Testis (tissue), 3 donors: ENCODE results near the gene ARHGAP1. TPM values are rescaled to one million over a fixed set of nuclear protein-coding genes. Genes with fewer than 3 reads are reported as not detected.

ENCODE experiments used
- DNase-seq: peaks from one replicate; pipeline ENCODE4 v3.0.0-alpha.2; 2019
- H3K27ac ChIP-seq, 2 donors: fragments of 200-600 bp; sonication (generic); one replicate each; pipeline ENCODE4 v1.5.1; 2019
- H3K27me3 ChIP-seq: fragments of 200-600 bp; sonication (generic); one replicate; pipeline ENCODE4 v1.5.1; 2019
- H3K36me3 ChIP-seq: fragments of 200-600 bp; sonication (generic); one replicate; pipeline ENCODE4 v1.5.1; 2017; ENCODE audit warnings: low read depth; ENCODE audit errors: missing control alignments
- H3K4me1 ChIP-seq: fragments of 200-600 bp; sonication (generic); one replicate; pipeline ENCODE4 v1.5.1; 2019
- H3K4me3 ChIP-seq, 2 donors: fragments of 200-600 bp; sonication (generic); one replicate each; pipeline ENCODE4 v1.5.1; 2017 to 2019
- H3K9me3 ChIP-seq: fragments of 200-600 bp; sonication (generic); one replicate; pipeline ENCODE4 v1.5.1; 2017
- POLR2A ChIP-seq: fragments of 450-650 bp; IDR thresholded peaks from one replicate; pipeline ENCODE4 v1.6.1; 2017; ENCODE audit warnings: antibody characterized with exemption, mild to moderate bottlenecking, moderate library complexity
- WGBS, 2 donors: methylation state at CpG; one replicate each; pipeline ENCODE4 v1.1.5; 2018; 5-methylcytosine and 5-hydroxymethylcytosine counted together
- intact Hi-C: fragments of 100-400 bp; cut with DNase I; formaldehyde crosslinking; loops from one replicate; pipeline ENCODE4 v1.15.1; 2023; ENCODE audit warnings: low total_unique reads
- polyA plus RNA-seq: library from polyadenylated mRNA; stranded (reverse); fragments of 350-450 nt; fragmentation: Illumina TruSeq; extraction: RNeasy Lipid Tissue Mini Kit (QIAGEN cat#74804); gene quantifications from one replicate; pipeline ENCODE4 v1.2.3, GENCODE V29; 2014; ENCODE audit warnings: low read depth, low replicate concordance; ENCODE audit not compliant: insufficient read depth
- total RNA-seq, 2 donors: library from RNA; depleted of rRNA; stranded (reverse); fragments of >200 nt; gene quantifications; one replicate each; pipeline ENCODE4 v1.2.3, GENCODE V29; 2016
- TF ChIP-seq, protein P1 (sequence below), 3 experiments: fragments of 450-650 bp in 2 of 3; fragments of 200-600 bp in 1 of 3; sonication (generic) in 1 of 3; IDR thresholded peaks; one replicate each; pipeline ENCODE4 v1.5.1; 2016 to 2019; ENCODE audit warnings: antibody characterized with exemption in 3 of 3, mild to moderate bottlenecking in 2 of 3, moderate library complexity in 1 of 3

Gene ARHGAP1
- total and polyA plus RNA-seq, 3 donors from 2014 or later: 39.7 to 68.9 (median 50.2) TPM

DNA sequence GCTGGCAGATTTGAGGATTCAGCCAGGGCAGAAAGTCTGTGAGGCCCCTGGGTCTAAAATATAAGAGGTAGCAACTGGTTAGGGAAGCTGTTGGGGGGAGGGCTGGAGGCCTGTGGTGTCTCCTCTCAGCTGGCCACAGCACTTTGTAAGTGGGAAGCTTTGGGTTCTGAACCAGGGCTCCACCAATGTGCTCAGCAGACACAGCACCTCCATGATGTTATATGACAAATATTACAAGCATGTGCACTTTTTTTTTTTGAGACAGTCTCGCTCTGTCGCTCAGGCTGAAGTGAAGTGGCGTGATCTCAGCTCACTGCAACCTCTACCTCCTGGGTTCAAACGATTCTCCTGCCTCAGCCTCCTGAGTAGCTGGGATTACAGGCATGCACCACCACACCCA, 8.0 kb downstream of the ARHGAP1 start:
- no peaks in the 10 kb centered on the region for H3K27me3 ChIP-seq
- H3K4me3 ChIP-seq: no peak overlapping the region
- no peak overlapping the region for H3K27ac ChIP-seq
- no peak for DNase-seq
- intact Hi-C loops: no loop called here
- 91 to 96% methylated on average over 4 of the region's 4 CpGs for WGBS, 2 donors
- TF ChIP-seq, protein P1, sequence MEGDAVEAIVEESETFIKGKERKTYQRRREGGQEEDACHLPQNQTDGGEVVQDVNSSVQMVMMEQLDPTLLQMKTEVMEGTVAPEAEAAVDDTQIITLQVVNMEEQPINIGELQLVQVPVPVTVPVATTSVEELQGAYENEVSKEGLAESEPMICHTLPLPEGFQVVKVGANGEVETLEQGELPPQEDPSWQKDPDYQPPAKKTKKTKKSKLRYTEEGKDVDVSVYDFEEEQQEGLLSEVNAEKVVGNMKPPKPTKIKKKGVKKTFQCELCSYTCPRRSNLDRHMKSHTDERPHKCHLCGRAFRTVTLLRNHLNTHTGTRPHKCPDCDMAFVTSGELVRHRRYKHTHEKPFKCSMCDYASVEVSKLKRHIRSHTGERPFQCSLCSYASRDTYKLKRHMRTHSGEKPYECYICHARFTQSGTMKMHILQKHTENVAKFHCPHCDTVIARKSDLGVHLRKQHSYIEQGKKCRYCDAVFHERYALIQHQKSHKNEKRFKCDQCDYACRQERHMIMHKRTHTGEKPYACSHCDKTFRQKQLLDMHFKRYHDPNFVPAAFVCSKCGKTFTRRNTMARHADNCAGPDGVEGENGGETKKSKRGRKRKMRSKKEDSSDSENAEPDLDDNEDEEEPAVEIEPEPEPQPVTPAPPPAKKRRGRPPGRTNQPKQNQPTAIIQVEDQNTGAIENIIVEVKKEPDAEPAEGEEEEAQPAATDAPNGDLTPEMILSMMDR (IDR thresholded peaks at IDR 0.05): no peak
- no peak for TF ChIP-seq POLR2A
- H3K36me3 ChIP-seq: no peaks in the 10 kb centered on the region
- peaks cover 20% of the 10 kb centered on the region for H3K4me1 ChIP-seq
- no peaks in the 10 kb centered on the region for H3K9me3 ChIP-seq

DNA sequence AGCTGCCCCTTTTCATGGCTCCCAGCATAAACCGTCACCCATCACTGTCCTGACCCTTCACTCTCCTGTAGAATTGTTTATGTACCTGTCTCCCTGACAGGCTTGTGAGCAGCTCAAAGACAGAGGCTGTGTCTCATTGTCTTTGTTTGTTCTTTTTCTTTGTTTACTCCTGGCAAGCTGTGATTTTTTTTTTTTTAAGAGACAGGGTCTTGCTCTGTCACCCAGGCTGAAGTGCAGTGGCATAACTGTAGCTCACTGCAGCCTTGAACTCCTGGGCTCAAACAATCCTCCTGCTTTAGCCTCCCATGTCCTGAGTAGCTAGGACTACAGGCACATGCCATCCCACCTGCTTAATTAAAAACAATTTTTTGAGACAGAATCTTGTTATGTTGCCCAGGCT, 9.7 kb downstream of the ARHGAP1 start:
- intact Hi-C loops: no loop called here
- H3K4me3 ChIP-seq: no peak overlapping the region
- TF ChIP-seq, protein P1 (IDR thresholded peaks at IDR 0.05): no peak
- TF ChIP-seq POLR2A: no peak
- H3K27me3 ChIP-seq: no peaks in the 10 kb centered on the region
- no peak for DNase-seq
- no peak overlapping the region for H3K27ac ChIP-seq
- H3K4me1 ChIP-seq: peaks cover 2% of the 10 kb centered on the region
- 94 to 97% methylated on average over 1 of the region's 1 CpG for WGBS, 2 donors
- H3K9me3 ChIP-seq: no peaks in the 10 kb centered on the region
- no peaks in the 10 kb centered on the region for H3K36me3 ChIP-seq

DNA sequence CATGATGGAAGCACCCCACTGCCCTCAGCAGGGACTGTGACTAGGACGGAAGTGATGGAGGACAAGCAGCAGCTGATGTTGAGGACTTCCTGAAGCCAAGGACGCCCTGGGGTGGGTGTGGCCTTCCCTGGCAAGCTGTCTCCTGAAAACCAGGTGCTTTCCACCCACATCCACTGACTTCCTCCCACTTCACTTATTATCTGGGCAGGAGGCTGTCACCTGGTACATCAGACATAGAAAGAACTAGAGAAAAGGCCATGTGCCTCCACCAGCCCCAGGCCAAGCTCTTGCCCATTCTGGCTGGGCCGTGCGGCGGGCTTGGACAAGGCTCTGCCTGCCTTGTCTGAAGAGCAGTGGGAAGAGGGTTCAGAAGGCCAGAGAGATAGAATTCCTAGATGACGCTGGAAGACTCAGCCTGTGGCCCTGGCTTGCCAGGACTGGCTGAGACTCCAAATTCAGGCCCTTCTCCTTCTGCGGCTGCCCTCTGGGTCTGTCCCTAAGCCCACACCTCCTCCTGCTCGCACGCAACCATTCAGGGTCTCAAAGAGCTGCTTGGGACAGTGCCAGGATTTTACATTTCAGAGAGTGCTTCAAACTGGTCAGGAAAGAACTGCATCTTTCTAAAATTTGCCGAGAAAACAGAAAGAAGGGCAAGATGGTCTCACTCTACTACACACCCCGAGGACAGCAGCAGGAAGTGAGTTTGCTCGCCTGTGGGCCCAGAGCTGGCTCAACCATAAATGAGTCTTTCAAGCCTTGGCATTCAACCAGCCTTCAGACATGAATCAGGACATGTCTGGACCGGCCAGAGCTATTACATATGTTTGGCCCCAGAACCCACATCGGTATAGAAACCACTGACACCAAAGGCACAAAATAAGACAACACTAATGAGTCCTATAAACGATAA, 13.3 kb downstream of the ARHGAP1 start:
- TF ChIP-seq, protein P1 (IDR thresholded peaks at IDR 0.05): no peak
- no peak for TF ChIP-seq POLR2A
- no peaks in the 10 kb centered on the region for H3K36me3 ChIP-seq
- intact Hi-C loops: no loop called here
- no peak for DNase-seq
- H3K27me3 ChIP-seq: no peaks in the 10 kb centered on the region
- no peak overlapping the region for H3K4me3 ChIP-seq
- H3K9me3 ChIP-seq: no peaks in the 10 kb centered on the region
- H3K27ac ChIP-seq: no peak overlapping the region
- no peaks in the 10 kb centered on the region for H3K4me1 ChIP-seq
- 72 to 80% methylated on average over 11 to 15 of the region's 15 CpGs for WGBS, 2 donors

DNA sequence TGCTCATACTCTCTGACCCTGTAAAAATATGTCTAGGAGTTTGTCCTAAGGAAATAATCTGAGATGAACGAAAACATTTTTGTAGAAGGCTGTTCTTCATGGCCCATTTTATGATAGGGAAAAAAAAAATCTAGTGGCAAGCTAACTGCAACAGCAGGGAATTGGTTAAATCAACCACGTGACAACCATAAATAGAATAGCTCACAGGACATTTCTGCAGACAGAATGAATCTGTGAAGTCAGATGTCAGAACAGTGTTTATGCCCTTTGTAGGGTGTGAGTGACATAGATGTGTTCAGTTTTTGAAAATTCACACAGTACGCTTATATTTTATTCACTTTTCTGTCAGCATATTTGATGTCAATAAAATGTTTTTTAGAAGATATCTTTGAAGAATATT, 16.1 kb downstream of the ARHGAP1 start:
- H3K27ac ChIP-seq: no peak overlapping the region
- no peak for TF ChIP-seq POLR2A
- TF ChIP-seq, protein P1 (IDR thresholded peaks at IDR 0.05): no peak

More for the DNA sequence above, 16.1 kb downstream of the ARHGAP1 start:
- no peak for DNase-seq
- Histone ChIP-seq H3K4me1 (no peaks in the 10 kb centered on the region), H3K4me3 (no peak overlapping the region), H3K9me3 (no peaks in the 10 kb centered on the region), H3K36me3 (no peaks in the 10 kb centered on the region), H3K27me3 (no peaks in the 10 kb centered on the region)
- intact Hi-C loops: no loop called here
- 69 to 70% methylated on average over 3 of the region's 3 CpGs for WGBS, 2 donors
